WI38 (cell line): Measurements from ENCODE around the gene ACD.

Source experiments
- H3K4me3 ChIP-seq: 2 replicates; pipeline ENCODE4 v1.5.1; 2011; ENCODE audit warnings: low read depth, mild to moderate bottlenecking, control low read depth, low read length
- CTCF ChIP-seq: IDR thresholded peaks from 2 replicates; pipeline ENCODE4 v1.5.1; 2012; ENCODE audit warnings: low read depth, mild to moderate bottlenecking, control low read depth, low read length

Gene ACD

GRCh38 chr16:67649494-67649931 is 10.5 kb downstream of the ACD start:
- no peak for TF ChIP-seq CTCF
- no peak overlapping the region for H3K4me3 ChIP-seq

- no peak overlapping the region for H3K4me3 ChIP-seq
- no peak for TF ChIP-seq CTCF
These were observed 11.2 kb downstream of the ACD start for GRCh38 chr16:67648764-67649407.

- TF ChIP-seq CTCF: no peak
- H3K4me3 ChIP-seq: no peak overlapping the region
These were observed 11.8 kb downstream of the ACD start for GRCh38 chr16:67648088-67648763.

- TF ChIP-seq CTCF: no peak
- no peak overlapping the region for H3K4me3 ChIP-seq
These were observed 12.4 kb downstream of the ACD start for GRCh38 chr16:67647681-67648080.

- no peak for TF ChIP-seq CTCF
- no peak overlapping the region for H3K4me3 ChIP-seq
These were observed 12.9 kb downstream of the ACD start for GRCh38 chr16:67647111-67647651.

- no peak overlapping the region for H3K4me3 ChIP-seq
- TF ChIP-seq CTCF: no peak
These were observed 14.5 kb downstream of the ACD start for GRCh38 chr16:67645397-67646121.
